ENCODE data around the gene BGLAP.

- TF ChIP-seq CTCF (IDR thresholded peaks at IDR 0.05) (no peak), POLR2A (IDR thresholded peaks at IDR 0.05) (no peak)
Measured at GRCh38 chr1:156245451-156246232, 3.7 kb downstream of the BGLAP start.
